Sigmoid colon (tissue), 4 donors: ENCODE data around the gene NCOA7.

Experiments
- EP300 ChIP-seq, 4 donors: sonication (generic); formaldehyde crosslinking; IDR thresholded peaks; one replicate each; pipeline ENCODE4 v1.6.1; 2017; ENCODE audit warnings: antibody characterized with exemption in 4 of 4
- POLR2A ChIP-seq, 2 donors: fragments of 450-650 bp; IDR thresholded peaks; one replicate each; pipeline ENCODE4 v1.6.1; 2016; ENCODE audit warnings: antibody characterized with exemption in 2 of 2, mild to moderate bottlenecking in 2 of 2, moderate library complexity in 2 of 2
- POLR2AphosphoS5 ChIP-seq, 4 donors: sonication (generic); formaldehyde crosslinking; IDR thresholded peaks; one replicate each; pipeline ENCODE4 v1.6.1; 2017; ENCODE audit warnings: antibody characterized with exemption in 4 of 4
- TF ChIP-seq, protein P1 (sequence below), 4 experiments: fragments of 450-650 bp in 3 of 4; fragments of 200-600 bp in 1 of 4; IDR thresholded peaks; one replicate each; pipeline ENCODE4 v1.5.1; 2016 to 2019; ENCODE audit warnings: antibody characterized with exemption in 4 of 4, mild to moderate bottlenecking in 3 of 4, moderate library complexity in 2 of 4

DNA sequence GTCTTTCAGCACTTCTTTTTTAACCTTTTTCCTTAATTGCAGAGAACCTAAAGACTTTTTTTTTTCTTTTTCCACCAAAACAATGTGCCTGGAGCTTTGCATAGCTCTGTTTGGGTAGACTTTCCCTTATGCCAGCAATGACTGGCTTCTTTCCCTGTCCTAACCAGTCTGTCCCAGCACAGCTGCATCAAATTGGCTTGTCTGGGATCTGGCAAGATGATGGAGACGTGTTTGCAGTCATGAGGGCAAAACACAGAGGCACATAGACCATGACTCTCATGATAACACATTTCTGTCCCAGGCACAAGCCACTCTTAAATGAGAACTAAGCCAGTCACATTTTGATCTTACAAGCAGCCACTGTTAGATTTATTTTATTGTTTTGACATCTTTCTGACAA, 24.8 kb upstream of the NCOA7 start:
- no peak for TF ChIP-seq POLR2A (IDR thresholded peaks at IDR 0.05)
- TF ChIP-seq, protein P1, sequence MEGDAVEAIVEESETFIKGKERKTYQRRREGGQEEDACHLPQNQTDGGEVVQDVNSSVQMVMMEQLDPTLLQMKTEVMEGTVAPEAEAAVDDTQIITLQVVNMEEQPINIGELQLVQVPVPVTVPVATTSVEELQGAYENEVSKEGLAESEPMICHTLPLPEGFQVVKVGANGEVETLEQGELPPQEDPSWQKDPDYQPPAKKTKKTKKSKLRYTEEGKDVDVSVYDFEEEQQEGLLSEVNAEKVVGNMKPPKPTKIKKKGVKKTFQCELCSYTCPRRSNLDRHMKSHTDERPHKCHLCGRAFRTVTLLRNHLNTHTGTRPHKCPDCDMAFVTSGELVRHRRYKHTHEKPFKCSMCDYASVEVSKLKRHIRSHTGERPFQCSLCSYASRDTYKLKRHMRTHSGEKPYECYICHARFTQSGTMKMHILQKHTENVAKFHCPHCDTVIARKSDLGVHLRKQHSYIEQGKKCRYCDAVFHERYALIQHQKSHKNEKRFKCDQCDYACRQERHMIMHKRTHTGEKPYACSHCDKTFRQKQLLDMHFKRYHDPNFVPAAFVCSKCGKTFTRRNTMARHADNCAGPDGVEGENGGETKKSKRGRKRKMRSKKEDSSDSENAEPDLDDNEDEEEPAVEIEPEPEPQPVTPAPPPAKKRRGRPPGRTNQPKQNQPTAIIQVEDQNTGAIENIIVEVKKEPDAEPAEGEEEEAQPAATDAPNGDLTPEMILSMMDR (IDR thresholded peaks at IDR 0.05): no peak
- no peak for TF ChIP-seq EP300 (IDR thresholded peaks at IDR 0.05)
- TF ChIP-seq POLR2AphosphoS5 (IDR thresholded peaks at IDR 0.05): no peak
